Fibroblast of lung (primary cell): Measurements from ENCODE around the gene ZMYM4. TPM values are rescaled to one million over a fixed set of nuclear protein-coding genes. Genes with fewer than 3 reads are reported as not detected.

Source experiments
- DNase-seq, 2 donors: peaks; one replicate each; pipeline versions ENCODE4 v3.0.0 to v3.0.0-alpha.2; 2010; ENCODE audit warnings: low read depth in 2 of 2
- H2AFZ ChIP-seq: 2 replicates; pipeline ENCODE4 v1.5.1; 2012; ENCODE audit warnings: low read length, control low read depth, inconsistent platforms
- H3K27ac ChIP-seq: 2 replicates; pipeline ENCODE4 v1.5.1; 2011; ENCODE audit warnings: low read length, control low read depth; ENCODE audit not compliant: insufficient read depth
- H3K27me3 ChIP-seq: 2 replicates; pipeline ENCODE4 v1.5.1; 2011; ENCODE audit warnings: mild to moderate bottlenecking, low read length; ENCODE audit not compliant: control insufficient read depth, insufficient read depth
- H3K36me3 ChIP-seq: 2 replicates; pipeline ENCODE4 v1.5.1; 2011; ENCODE audit warnings: low read length; ENCODE audit not compliant: control insufficient read depth, insufficient read depth
- H3K4me1 ChIP-seq: 2 replicates; pipeline ENCODE4 v1.5.1; 2011; ENCODE audit warnings: low read length; ENCODE audit not compliant: control insufficient read depth, insufficient read depth; ENCODE audit errors: extremely low read depth
- H3K4me2 ChIP-seq: 2 replicates; pipeline ENCODE4 v1.5.1; 2011; ENCODE audit warnings: low read length, control low read depth; ENCODE audit not compliant: insufficient read depth; ENCODE audit errors: extremely low read depth
- H3K4me3 ChIP-seq, 4 experiments: fragments of 200-600 bp in 1 of 4; sonication (generic) in 1 of 4; replicated peaks in 1 of 4; 2 replicates each; pipeline ENCODE4 v1.5.1; 2011 to 2016; ENCODE audit warnings: low read length in 4 of 4, low read depth in 3 of 4, mild to moderate bottlenecking in 3 of 4, control low read depth in 2 of 4, inconsistent platforms in 1 of 4, mixed read lengths in 1 of 4; ENCODE audit not compliant: insufficient read depth in 1 of 4; ENCODE audit errors: control extremely low read depth in 1 of 4
- H3K79me2 ChIP-seq: 2 replicates; pipeline ENCODE4 v1.5.1; 2012; ENCODE audit warnings: mild to moderate bottlenecking, low read length, inconsistent platforms; ENCODE audit not compliant: control insufficient read depth, insufficient read depth
- H3K9ac ChIP-seq: 2 replicates; pipeline ENCODE4 v1.5.1; 2011; ENCODE audit warnings: mild to moderate bottlenecking, low read length, control low read depth; ENCODE audit not compliant: insufficient read depth
- H3K9me3 ChIP-seq: 2 replicates; pipeline ENCODE4 v1.5.1; 2012; ENCODE audit warnings: low read depth, low read length; ENCODE audit not compliant: control insufficient read depth, insufficient read depth
- H4K20me1 ChIP-seq: 2 replicates; pipeline ENCODE4 v1.5.1; 2011; ENCODE audit warnings: low read length; ENCODE audit not compliant: control insufficient read depth, insufficient read depth; ENCODE audit errors: extremely low read depth
- EZH2 ChIP-seq: IDR thresholded peaks from 2 replicates; pipeline ENCODE4 v1.5.1; 2012; ENCODE audit warnings: low read length, control low read depth, mild to moderate bottlenecking; ENCODE audit errors: missing control alignments
- polyA plus RNA-seq, 2 donors: library from polyadenylated mRNA; depleted of rRNA in 1 of 2; stranded (reverse) in 1 of 2; unstranded in 1 of 2; fragments of >200 nt; gene quantifications; 2 replicates each; pipeline ENCODE4 v1.2.1, GENCODE V29; 2011 to 2012; ENCODE audit warnings: missing spikeins in 1 of 2
- total RNA-seq: library from RNA; depleted of rRNA; stranded (reverse); fragments of >200 nt; gene quantifications from 2 replicates; pipeline ENCODE4 v1.2.1, GENCODE V29; 2014
- TF ChIP-seq, protein P1 (sequence below), 2 donors: IDR thresholded peaks in 1 of 2; conservative IDR thresholded peaks in 1 of 2; 1 replicate in 1 of 2; 2 replicates in 1 of 2; pipeline ENCODE4 v1.5.1; 2011 to 2012; ENCODE audit warnings: low read length in 2 of 2, control low read depth in 1 of 2, inconsistent platforms in 1 of 2, low read depth in 1 of 2, mild to moderate bottlenecking in 1 of 2

Gene ZMYM4
- total and polyA plus RNA-seq, 2 donors (not counting 1 experiment from before 2014, with no cell fraction given): 40.5 to 54.1 TPM

DNA sequence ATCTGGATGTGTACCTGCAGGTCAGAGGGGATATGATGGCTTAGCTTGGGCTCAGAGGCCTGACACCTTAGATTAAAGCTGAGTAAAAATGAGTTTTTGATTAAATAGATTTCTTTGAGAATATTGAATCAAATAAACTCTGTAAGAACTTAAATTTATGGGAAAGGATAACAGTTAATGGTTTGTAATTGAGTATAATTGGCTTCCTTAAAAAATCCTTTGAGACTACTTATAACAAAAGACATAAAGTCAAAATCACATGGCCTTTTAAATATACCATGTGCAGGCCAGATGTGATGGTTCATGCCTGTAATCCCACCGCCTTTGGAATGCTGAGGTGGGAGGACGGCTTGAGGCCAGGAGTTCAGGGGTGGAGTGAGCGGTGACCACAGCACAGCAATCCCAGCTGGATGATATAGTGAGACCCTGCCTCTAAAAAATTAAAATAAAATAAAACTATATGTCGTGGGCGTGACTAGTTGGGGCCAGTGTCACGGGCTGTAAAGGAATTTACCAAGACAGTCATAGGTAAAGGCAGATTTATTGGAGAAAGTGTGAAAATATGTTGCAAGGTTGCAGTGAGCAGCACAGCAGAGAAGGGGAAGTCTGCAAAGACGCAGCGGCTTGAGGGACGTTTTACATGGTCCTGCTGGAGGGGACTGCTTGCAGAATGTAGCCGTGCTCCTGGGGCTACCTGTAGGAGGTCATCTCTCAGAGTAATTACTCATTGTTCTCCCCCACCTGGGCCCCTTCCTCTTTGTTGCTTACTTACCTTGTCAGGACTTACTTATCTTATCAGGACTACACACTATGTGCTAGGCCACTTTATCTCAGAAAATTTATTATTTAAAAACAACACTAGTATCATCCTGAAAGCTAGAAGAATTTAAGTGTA is 122.3 kb downstream of the ZMYM4 start:
- no peaks in the 10 kb centered on the region for H3K27me3 ChIP-seq
- no peaks in the 10 kb centered on the region for H3K9me3 ChIP-seq
- no peaks in the 10 kb centered on the region for H4K20me1 ChIP-seq
- DNase-seq: peak in 1 of 2 donors; percentile 20
- peaks cover 2% of the 10 kb centered on the region for H3K36me3 ChIP-seq
- no peaks in the 10 kb centered on the region for H3K4me1 ChIP-seq
- H3K79me2 ChIP-seq: no peaks in the 10 kb centered on the region
- H3K4me3 ChIP-seq: no peak overlapping the region
- no peak overlapping the region for H3K4me2 ChIP-seq
- H3K9ac ChIP-seq: no peak overlapping the region
- H3K27ac ChIP-seq: no peak overlapping the region
- no peak for TF ChIP-seq EZH2
- TF ChIP-seq, protein P1, sequence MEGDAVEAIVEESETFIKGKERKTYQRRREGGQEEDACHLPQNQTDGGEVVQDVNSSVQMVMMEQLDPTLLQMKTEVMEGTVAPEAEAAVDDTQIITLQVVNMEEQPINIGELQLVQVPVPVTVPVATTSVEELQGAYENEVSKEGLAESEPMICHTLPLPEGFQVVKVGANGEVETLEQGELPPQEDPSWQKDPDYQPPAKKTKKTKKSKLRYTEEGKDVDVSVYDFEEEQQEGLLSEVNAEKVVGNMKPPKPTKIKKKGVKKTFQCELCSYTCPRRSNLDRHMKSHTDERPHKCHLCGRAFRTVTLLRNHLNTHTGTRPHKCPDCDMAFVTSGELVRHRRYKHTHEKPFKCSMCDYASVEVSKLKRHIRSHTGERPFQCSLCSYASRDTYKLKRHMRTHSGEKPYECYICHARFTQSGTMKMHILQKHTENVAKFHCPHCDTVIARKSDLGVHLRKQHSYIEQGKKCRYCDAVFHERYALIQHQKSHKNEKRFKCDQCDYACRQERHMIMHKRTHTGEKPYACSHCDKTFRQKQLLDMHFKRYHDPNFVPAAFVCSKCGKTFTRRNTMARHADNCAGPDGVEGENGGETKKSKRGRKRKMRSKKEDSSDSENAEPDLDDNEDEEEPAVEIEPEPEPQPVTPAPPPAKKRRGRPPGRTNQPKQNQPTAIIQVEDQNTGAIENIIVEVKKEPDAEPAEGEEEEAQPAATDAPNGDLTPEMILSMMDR (conservative IDR thresholded peaks at IDR 0.05 in 1 of 2, IDR thresholded peaks at IDR 0.05 in 1 of 2; ENCODE audit: low read depth in 1 of 2, low read length in 2 of 2): no peak
- H2AFZ ChIP-seq: no peak overlapping the region

DNA sequence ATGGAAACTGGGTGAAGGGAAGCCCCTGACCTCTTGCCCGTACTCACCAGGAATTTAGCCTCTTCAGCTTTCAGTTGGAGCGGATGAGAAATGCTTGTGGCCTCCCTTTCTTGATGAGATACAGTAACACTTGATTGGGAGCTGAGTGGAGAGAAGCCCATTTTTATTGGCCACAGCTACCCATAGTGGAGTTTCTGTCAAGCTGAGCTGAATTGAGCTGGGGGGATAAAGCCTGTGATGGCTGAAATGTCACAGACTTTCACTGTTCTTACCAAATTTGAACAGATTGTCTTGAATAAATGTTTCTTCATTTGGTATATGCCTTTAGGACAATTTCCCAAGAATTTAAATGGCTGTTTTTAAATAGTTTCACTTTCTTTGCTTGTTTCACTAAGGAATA is 125.9 kb downstream of the ZMYM4 start:
- Histone ChIP-seq H3K79me2 (no peaks in the 10 kb centered on the region), H3K9me3 (no peaks in the 10 kb centered on the region), H3K4me1 (no peaks in the 10 kb centered on the region), H3K9ac (no peak overlapping the region), H3K36me3 (peaks cover 5% of the 10 kb centered on the region), H3K4me2 (no peak overlapping the region), H3K27ac (no peak overlapping the region), H3K27me3 (no peaks in the 10 kb centered on the region), H4K20me1 (no peaks in the 10 kb centered on the region), H2AFZ (no peak overlapping the region), H3K4me3 (no peak overlapping the region)
- TF ChIP-seq EZH2: no peak
- TF ChIP-seq, protein P1 (conservative IDR thresholded peaks at IDR 0.05 in 1 of 2, IDR thresholded peaks at IDR 0.05 in 1 of 2; ENCODE audit: low read depth in 1 of 2, low read length in 2 of 2): no peak
- DNase-seq: no peak

GRCh38 chr1:35398739-35399138 is 130.2 kb downstream of the ZMYM4 start:
- no peaks in the 10 kb centered on the region for H3K79me2 ChIP-seq
- H3K4me3 ChIP-seq: no peak overlapping the region
- H3K9ac ChIP-seq: no peak overlapping the region
- no peaks in the 10 kb centered on the region for H3K27me3 ChIP-seq
- no peaks in the 10 kb centered on the region for H4K20me1 ChIP-seq
- no peak overlapping the region for H3K27ac ChIP-seq
- no peak overlapping the region for H3K4me2 ChIP-seq
- no peak for TF ChIP-seq EZH2
- TF ChIP-seq, protein P1 (conservative IDR thresholded peaks at IDR 0.05 in 1 of 2, IDR thresholded peaks at IDR 0.05 in 1 of 2; ENCODE audit: low read depth in 1 of 2, low read length in 2 of 2): no peak
- no peaks in the 10 kb centered on the region for H3K4me1 ChIP-seq
- no peak for DNase-seq
- H3K9me3 ChIP-seq: no peaks in the 10 kb centered on the region
- no peak overlapping the region for H2AFZ ChIP-seq
- peaks cover 5% of the 10 kb centered on the region for H3K36me3 ChIP-seq
